ENCODE results near the gene STRN4.
"Not testable (repeated sequence)": the region's sequence is repeated elsewhere in the genome, so short reads cannot be mapped to it uniquely, and the experiment has no call there.

STRN4 gene

DNA sequence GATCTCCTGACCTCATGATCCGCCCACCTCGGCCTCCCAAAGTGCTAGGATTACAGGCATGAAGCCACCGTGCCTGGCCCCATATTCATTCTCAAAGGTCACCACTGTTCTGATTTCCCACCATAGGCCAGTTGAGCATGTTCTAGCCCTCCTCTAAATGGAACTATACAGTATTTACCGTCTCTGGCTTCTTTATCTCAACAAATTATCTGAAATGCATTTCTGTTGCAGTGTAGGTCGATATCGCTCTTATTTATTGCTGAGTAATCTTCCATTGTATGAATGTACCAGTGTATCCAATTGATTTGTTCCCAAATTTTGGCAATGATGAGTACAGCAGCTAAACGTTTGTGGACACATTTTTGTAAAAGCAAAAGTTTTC, 26.8 kb upstream of the STRN4 start:
- Histone ChIP-seq H3K27ac (ENCODE audit: low read depth, low read length) (no peak overlapping the region), H3K36me3 (ENCODE audit: control insufficient read depth in 1 of 2, insufficient read depth in 2 of 2, low read length in 2 of 2) (peaks cover 14 to 22% of the 10 kb centered on the region in 2 donors), H3K4me3 (ENCODE audit: low read depth in 1 of 2, low read length in 2 of 2) (no peak overlapping the region), H3K4me1 (ENCODE audit: control insufficient read depth in 1 of 2, insufficient read depth in 2 of 2, low read length in 2 of 2) (no peaks in the 10 kb centered on the region), H3K27me3 (ENCODE audit: control insufficient read depth in 1 of 2, insufficient read depth in 2 of 2, low read length in 2 of 2) (no peaks in the 10 kb centered on the region), H3K9me3 (ENCODE audit: control insufficient read depth in 1 of 2, low read length in 2 of 2) (no peaks in the 10 kb centered on the region), H3K9ac (ENCODE audit: low read depth in 1 of 2, low read length in 2 of 2) (no peak overlapping the region)

DNA sequence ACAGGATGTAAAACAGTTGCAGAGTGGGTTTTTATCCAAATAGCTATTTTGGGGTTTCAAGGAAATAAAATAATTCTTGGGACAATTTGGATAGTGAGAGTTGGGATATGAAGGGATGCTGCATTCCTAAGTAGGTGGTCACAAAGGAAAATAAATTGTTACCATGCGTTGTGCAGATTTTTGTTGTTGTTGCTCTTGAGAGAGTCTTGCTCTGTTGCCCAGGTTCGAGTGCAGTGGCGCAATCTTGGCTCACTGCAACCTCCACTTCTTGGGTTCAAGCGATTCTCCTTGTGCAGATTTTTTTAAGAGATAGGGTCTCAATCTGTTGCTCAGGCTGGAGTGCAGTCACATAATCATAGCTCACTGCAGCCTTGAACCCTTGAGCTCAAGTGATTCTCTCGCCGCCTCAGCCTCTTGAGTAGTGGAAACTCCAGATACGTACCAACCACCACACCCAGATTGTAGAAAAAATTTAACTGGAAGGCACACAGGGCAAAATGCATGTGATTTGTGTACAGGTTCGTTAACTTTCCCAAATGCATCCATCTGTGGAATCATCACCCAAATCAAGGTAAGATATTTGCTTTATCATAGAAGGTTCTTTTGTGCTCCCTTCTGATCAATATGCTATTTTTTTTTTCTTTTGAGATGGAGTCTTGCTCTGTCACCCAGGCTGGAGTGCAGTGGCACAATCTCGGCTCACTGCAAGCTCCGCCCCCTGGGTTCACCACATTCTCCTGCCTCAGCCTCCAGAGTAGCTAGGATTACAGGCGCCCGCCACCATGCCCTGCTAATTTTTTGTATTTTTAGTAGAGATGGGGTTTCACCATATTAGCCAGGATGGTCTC, 26.1 kb upstream of the STRN4 start:
- Histone ChIP-seq H3K4me3 (ENCODE audit: low read depth in 1 of 2, low read length in 2 of 2) (no peak overlapping the region), H3K4me1 (ENCODE audit: control insufficient read depth in 1 of 2, insufficient read depth in 2 of 2, low read length in 2 of 2) (no peaks in the 10 kb centered on the region), H3K36me3 (ENCODE audit: control insufficient read depth in 1 of 2, insufficient read depth in 2 of 2, low read length in 2 of 2) (peaks cover 14 to 22% of the 10 kb centered on the region in 2 donors), H3K9me3 (ENCODE audit: control insufficient read depth in 1 of 2, low read length in 2 of 2) (no peaks in the 10 kb centered on the region), H3K27ac (ENCODE audit: low read depth, low read length) (no peak overlapping the region), H3K27me3 (ENCODE audit: control insufficient read depth in 1 of 2, insufficient read depth in 2 of 2, low read length in 2 of 2) (no peaks in the 10 kb centered on the region), H3K9ac (ENCODE audit: low read depth in 1 of 2, low read length in 2 of 2) (no peak overlapping the region)

DNA sequence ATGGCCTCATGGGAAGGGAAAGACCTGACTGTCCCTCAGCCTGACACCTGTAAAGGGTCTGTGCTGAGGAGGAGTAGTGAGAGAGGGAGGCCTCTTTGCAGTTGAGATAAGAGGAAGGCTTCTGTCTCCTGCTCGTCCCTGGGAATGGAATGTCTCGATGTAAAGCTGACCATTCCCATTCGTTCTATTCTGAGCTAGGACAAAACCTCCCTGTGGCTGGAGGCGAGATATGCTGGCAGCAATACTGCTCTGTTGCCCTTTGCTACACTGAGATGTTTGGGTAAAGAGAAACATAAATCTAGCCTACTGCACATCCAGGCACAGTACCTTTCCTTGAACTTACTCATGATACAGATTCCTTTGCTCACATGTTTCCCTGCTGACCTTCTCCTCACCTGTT, 22.5 kb upstream of the STRN4 start:
- not testable (repeated sequence) for H3K27me3 ChIP-seq (ENCODE audit: control insufficient read depth in 1 of 2, insufficient read depth in 2 of 2, low read length in 2 of 2); H3K4me3 ChIP-seq (ENCODE audit: low read depth in 1 of 2, low read length in 2 of 2); H3K27ac ChIP-seq (ENCODE audit: low read depth, low read length); H3K4me1 ChIP-seq (ENCODE audit: control insufficient read depth in 1 of 2, insufficient read depth in 2 of 2, low read length in 2 of 2); H3K36me3 ChIP-seq (ENCODE audit: control insufficient read depth in 1 of 2, insufficient read depth in 2 of 2, low read length in 2 of 2); H3K9me3 ChIP-seq (ENCODE audit: control insufficient read depth in 1 of 2, low read length in 2 of 2); H3K9ac ChIP-seq (ENCODE audit: low read depth in 1 of 2, low read length in 2 of 2)

DNA sequence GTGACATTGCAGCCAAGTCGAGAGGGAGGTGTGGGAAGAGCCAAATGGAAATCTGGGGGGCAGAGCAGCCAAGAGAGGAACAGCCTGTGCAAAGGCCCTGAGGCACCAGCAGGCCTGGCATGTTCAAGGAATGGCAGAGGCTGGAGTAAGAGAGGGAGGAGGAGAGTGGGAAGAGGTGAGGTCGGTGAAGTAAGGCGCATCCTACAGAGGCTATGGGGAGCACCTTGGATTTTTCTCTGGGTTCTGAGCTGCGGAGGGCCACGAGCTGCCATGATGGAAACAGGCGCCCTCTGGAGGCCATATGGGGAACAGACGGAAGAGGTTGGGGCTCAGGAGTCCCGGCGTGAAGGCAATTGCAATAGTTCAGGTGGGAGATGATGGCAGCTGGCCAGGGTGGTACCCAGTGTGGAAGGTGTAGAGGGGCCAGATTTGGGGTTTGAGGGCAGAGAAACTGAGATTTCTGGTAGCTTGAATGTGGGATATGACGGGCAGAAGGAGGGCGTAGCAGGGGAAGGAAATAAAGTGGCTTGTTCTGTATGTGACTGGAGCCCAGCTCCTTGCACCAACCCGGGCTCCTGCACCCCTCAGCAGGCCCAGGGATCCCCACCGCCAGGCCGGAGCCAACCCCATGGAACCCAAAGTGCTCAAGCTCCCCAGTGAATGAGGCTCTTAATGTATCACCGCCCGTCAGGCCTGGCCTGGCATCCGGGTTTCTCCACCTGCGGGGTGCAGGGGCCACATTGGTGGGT, 20.5 kb upstream of the STRN4 start:
- Histone ChIP-seq H3K4me3 (ENCODE audit: low read depth in 1 of 2, low read length in 2 of 2) (no peak overlapping the region), H3K27me3 (ENCODE audit: control insufficient read depth in 1 of 2, insufficient read depth in 2 of 2, low read length in 2 of 2) (no peaks in the 10 kb centered on the region), H3K4me1 (ENCODE audit: control insufficient read depth in 1 of 2, insufficient read depth in 2 of 2, low read length in 2 of 2) (peaks cover 6 to 8% of the 10 kb centered on the region in 2 donors), H3K9ac (ENCODE audit: low read depth in 1 of 2, low read length in 2 of 2) (no peak overlapping the region), H3K27ac (ENCODE audit: low read depth, low read length) (no peak overlapping the region), H3K36me3 (ENCODE audit: control insufficient read depth in 1 of 2, insufficient read depth in 2 of 2, low read length in 2 of 2) (no peaks in the 10 kb centered on the region), H3K9me3 (ENCODE audit: control insufficient read depth in 1 of 2, low read length in 2 of 2) (no peaks in the 10 kb centered on the region)

DNA sequence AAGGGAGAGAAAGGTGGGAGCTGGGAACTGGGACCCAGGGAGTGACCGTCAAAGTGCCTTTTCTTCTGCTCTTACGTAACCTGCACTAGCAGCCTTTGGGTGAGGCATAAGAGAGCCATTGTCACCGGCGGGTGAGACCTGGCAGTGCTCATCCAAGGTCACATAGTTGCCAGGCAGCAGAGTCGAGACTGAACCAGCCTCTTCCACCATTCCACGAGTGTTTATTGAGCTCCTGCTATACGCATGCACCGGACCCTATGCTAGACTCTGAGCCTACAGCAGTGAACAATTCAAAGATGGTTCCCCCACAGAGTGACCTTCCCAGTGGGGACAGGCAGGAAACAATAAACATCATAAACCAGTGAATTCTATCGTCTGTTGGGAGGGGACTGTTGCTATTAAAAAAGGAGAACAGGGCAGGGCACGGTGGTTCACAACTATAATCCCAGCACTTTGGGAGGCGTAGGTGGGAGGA, 18.6 kb upstream of the STRN4 start:
- H3K9me3 ChIP-seq (ENCODE audit: control insufficient read depth in 1 of 2, low read length in 2 of 2): no peaks in the 10 kb centered on the region
- H3K27ac ChIP-seq (ENCODE audit: low read depth, low read length): no peak overlapping the region
- peaks cover 6 to 8% of the 10 kb centered on the region in 2 donors for H3K4me1 ChIP-seq (ENCODE audit: control insufficient read depth in 1 of 2, insufficient read depth in 2 of 2, low read length in 2 of 2)
- peak overlapping the region; percentile 22 to 25 for H3K9ac ChIP-seq (ENCODE audit: low read depth in 1 of 2, low read length in 2 of 2)
- no peak overlapping the region for H3K4me3 ChIP-seq (ENCODE audit: low read depth in 1 of 2, low read length in 2 of 2)
- no peaks in the 10 kb centered on the region for H3K27me3 ChIP-seq (ENCODE audit: control insufficient read depth in 1 of 2, insufficient read depth in 2 of 2, low read length in 2 of 2)
- no peaks in the 10 kb centered on the region for H3K36me3 ChIP-seq (ENCODE audit: control insufficient read depth in 1 of 2, insufficient read depth in 2 of 2, low read length in 2 of 2)

DNA sequence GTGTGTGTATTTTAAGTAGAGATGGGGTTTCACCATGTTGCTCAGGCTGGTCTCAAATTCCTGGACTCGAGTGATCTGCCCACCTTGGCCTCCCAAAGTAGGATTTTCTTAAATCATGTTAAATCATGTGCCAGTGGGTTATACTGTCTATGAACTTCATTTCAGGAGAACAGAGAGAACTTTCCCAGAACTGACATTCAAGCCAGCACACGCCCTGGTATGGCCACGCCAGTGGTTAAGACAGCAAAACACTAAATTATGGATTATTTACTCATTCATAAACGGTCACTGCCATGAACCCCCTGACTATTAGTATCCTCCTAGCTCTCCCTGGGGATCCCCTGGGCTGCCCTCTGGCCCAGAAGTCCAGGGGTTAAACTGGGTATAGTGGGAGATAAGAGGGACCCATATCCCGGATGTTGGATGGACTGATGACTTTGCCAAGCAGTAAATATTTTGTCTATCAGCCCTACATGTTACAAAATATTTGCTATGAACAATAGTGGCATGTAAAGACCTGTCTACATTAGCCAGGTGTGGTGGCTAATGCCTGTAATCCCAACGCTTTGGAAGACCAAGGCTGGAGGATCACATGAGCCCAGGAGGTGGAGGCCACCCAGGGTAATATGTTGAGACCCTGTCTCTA, 16.1 kb upstream of the STRN4 start:
- Histone ChIP-seq H3K36me3 (ENCODE audit: control insufficient read depth in 1 of 2, insufficient read depth in 2 of 2, low read length in 2 of 2) (no peaks in the 10 kb centered on the region), H3K9ac (ENCODE audit: low read depth in 1 of 2, low read length in 2 of 2) (no peak overlapping the region), H3K4me1 (ENCODE audit: control insufficient read depth in 1 of 2, insufficient read depth in 2 of 2, low read length in 2 of 2) (peaks cover 6 to 10% of the 10 kb centered on the region in 2 donors), H3K27ac (ENCODE audit: low read depth, low read length) (no peak overlapping the region), H3K9me3 (ENCODE audit: control insufficient read depth in 1 of 2, low read length in 2 of 2) (no peaks in the 10 kb centered on the region), H3K4me3 (ENCODE audit: low read depth in 1 of 2, low read length in 2 of 2) (no peak overlapping the region), H3K27me3 (ENCODE audit: control insufficient read depth in 1 of 2, insufficient read depth in 2 of 2, low read length in 2 of 2) (no peaks in the 10 kb centered on the region)

DNA sequence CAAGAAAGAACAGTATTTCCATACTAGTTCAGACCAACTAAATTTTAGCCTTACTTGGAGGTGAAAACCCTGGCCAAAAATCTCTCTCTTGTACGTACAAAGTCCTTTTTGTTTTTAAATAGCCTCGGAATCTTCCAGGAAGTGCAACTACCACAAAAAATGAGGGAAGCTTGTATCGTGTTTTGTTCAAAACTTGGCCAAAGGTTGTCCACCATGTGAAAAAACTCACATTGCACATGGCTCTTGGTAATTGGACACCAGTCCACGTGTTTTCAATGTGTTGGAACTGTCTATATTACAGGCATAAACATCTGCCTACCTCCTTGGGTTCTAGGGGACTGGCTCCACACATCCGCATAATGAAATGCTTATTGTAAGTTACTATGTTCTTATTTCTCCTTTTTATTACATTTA, 15.2 kb upstream of the STRN4 start:
- no peak overlapping the region for H3K27ac ChIP-seq (ENCODE audit: low read depth, low read length)
- H3K4me3 ChIP-seq (ENCODE audit: low read depth in 1 of 2, low read length in 2 of 2): no peak overlapping the region
- H3K9me3 ChIP-seq (ENCODE audit: control insufficient read depth in 1 of 2, low read length in 2 of 2): no peaks in the 10 kb centered on the region
- peaks cover 6 to 10% of the 10 kb centered on the region in 2 donors for H3K4me1 ChIP-seq (ENCODE audit: control insufficient read depth in 1 of 2, insufficient read depth in 2 of 2, low read length in 2 of 2)
- no peaks in the 10 kb centered on the region for H3K27me3 ChIP-seq (ENCODE audit: control insufficient read depth in 1 of 2, insufficient read depth in 2 of 2, low read length in 2 of 2)
- no peak overlapping the region for H3K9ac ChIP-seq (ENCODE audit: low read depth in 1 of 2, low read length in 2 of 2)
- H3K36me3 ChIP-seq (ENCODE audit: control insufficient read depth in 1 of 2, insufficient read depth in 2 of 2, low read length in 2 of 2): peaks cover 0 to 3% of the 10 kb centered on the region in 2 donors

DNA sequence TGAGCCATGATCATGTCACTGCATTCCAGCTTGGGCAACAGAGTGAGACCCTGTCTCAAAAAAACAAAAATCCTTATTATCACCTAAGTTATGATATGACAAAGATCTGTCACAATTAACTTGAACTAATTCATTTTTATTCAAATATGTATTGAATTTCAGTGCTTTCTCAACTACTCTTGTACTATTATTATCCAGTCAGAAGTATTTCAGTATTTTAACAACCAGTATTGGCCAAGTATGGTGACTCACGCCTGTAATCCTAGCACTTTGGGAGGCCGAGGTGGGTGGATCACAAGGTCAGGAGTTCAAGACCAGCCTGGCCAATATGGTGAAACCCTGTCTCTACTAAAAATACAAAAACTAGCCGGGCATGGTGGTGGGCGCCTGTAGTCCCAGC, 14.6 kb upstream of the STRN4 start:
- not testable (repeated sequence) for H3K9me3 ChIP-seq (ENCODE audit: control insufficient read depth in 1 of 2, low read length in 2 of 2); H3K27me3 ChIP-seq (ENCODE audit: control insufficient read depth in 1 of 2, insufficient read depth in 2 of 2, low read length in 2 of 2); H3K27ac ChIP-seq (ENCODE audit: low read depth, low read length); H3K9ac ChIP-seq (ENCODE audit: low read depth in 1 of 2, low read length in 2 of 2); H3K4me3 ChIP-seq (ENCODE audit: low read depth in 1 of 2, low read length in 2 of 2); H3K36me3 ChIP-seq (ENCODE audit: control insufficient read depth in 1 of 2, insufficient read depth in 2 of 2, low read length in 2 of 2)
- peaks cover 6 to 10% of the 10 kb centered on the region in 2 donors for H3K4me1 ChIP-seq (ENCODE audit: control insufficient read depth in 1 of 2, insufficient read depth in 2 of 2, low read length in 2 of 2)

DNA sequence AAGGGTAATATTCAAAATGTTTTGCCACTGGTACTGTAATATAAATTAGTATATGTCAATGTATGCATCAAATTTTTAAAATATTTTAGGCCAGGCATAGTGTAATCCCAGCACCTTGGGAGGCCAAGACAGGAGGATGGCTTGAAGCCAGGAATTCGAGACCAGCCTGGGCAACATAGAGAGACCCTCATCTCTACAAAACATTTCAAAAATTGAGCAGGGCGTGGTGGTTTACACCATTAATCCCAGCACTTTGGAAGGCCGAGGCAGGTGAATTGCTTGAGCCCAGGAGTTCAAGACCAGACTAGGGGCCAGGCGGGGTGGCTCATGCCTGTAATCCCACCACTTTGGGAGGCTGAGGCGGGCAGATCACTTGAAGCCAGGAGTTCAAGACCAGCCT, 14.1 kb upstream of the STRN4 start:
- no peaks in the 10 kb centered on the region for H3K9me3 ChIP-seq (ENCODE audit: control insufficient read depth in 1 of 2, low read length in 2 of 2)
- H3K4me3 ChIP-seq (ENCODE audit: low read depth in 1 of 2, low read length in 2 of 2): no peak overlapping the region
- peaks cover 6 to 10% of the 10 kb centered on the region in 2 donors for H3K4me1 ChIP-seq (ENCODE audit: control insufficient read depth in 1 of 2, insufficient read depth in 2 of 2, low read length in 2 of 2)
- H3K27ac ChIP-seq (ENCODE audit: low read depth, low read length): no peak overlapping the region
- no peak overlapping the region for H3K9ac ChIP-seq (ENCODE audit: low read depth in 1 of 2, low read length in 2 of 2)
- H3K36me3 ChIP-seq (ENCODE audit: control insufficient read depth in 1 of 2, insufficient read depth in 2 of 2, low read length in 2 of 2): peaks cover 0 to 4% of the 10 kb centered on the region in 2 donors
- H3K27me3 ChIP-seq (ENCODE audit: control insufficient read depth in 1 of 2, insufficient read depth in 2 of 2, low read length in 2 of 2): no peaks in the 10 kb centered on the region

DNA sequence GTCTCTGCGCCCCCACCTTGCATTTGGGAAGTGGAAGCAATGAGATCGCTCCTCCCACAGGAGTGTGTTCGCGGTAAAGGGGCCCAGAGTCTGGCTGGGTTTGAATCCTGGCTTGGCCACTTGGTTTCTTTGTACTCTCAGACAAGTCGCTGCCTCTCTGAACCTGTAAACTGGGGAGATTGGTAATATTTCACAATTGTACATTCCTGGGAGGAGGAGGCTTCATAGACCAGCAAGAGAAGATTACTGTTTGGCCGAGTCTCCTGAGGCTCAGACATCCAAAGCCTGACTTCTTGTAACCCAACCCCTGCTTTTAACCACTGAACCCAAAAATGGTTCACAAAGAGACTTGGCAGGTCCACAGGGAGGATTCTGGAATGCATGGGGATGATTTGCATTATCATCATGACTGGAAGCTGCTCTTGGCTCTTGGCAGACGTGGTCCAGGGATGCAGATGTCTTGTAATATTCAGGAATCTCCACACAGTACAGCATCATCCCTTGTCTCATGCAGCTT, 13.6 kb upstream of the STRN4 start:
- no peaks in the 10 kb centered on the region for H3K27me3 ChIP-seq (ENCODE audit: control insufficient read depth in 1 of 2, insufficient read depth in 2 of 2, low read length in 2 of 2)
- H3K36me3 ChIP-seq (ENCODE audit: control insufficient read depth in 1 of 2, insufficient read depth in 2 of 2, low read length in 2 of 2): peaks cover 0 to 4% of the 10 kb centered on the region in 2 donors
- no peaks in the 10 kb centered on the region for H3K9me3 ChIP-seq (ENCODE audit: control insufficient read depth in 1 of 2, low read length in 2 of 2)
- peaks cover 5 to 6% of the 10 kb centered on the region in 2 donors for H3K4me1 ChIP-seq (ENCODE audit: control insufficient read depth in 1 of 2, insufficient read depth in 2 of 2, low read length in 2 of 2)
- no peak overlapping the region for H3K27ac ChIP-seq (ENCODE audit: low read depth, low read length)
- no peak overlapping the region for H3K4me3 ChIP-seq (ENCODE audit: low read depth in 1 of 2, low read length in 2 of 2)
- no peak overlapping the region for H3K9ac ChIP-seq (ENCODE audit: low read depth in 1 of 2, low read length in 2 of 2)

Data from duodenal mucosa (tissue), 2 donors.